Activated gamma-delta T cell treated with anti-CD3 and anti-CD28 coated beads, Interleukin-2, amount 50 U/mL, for 16 hours (primary cell): ENCODE measurements around the gene MAP4K1.
"Not testable (repeated sequence)": the region's sequence is repeated elsewhere in the genome, so short reads cannot be mapped to it uniquely, and the experiment has no call there.

Experiments
- DNase-seq: peaks from one replicate; pipeline ENCODE4 v3.0.0-alpha.2; 2020; ENCODE audit warnings: low read depth

The MAP4K1 gene

DNA sequence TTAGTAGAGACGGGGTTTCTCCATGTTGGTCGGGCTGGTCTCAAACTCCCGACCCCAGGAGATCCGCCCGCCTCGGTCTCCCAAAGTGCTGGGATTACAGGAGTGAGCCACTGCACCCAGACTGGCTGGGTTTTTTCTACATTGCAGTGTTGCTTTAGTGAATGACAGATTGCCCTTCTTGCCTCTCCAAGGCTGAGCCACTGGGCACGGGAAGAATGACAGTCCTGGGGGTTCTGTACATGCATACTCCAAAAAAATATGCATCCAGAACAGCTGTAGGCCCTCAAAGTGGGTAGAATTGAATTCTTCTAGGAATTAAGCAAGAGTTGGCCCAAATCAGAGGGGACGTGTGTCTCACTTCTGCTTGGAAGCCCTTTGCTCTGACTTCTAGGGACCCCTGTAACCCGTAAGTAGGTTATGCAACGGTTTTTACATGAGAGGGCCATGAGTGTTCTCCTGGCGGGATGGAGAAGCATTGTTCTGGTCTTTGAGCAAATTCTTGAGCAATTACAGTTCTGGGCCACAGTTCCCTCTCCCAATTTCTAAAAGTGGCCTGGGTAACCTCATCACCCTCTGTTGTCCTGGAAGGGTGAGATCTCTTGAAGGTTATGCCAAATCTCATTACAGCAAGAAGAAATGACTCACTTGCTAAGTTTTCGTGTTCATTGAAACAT lies 33.3 kb upstream of the MAP4K1 start:
- no peak for DNase-seq

DNA sequence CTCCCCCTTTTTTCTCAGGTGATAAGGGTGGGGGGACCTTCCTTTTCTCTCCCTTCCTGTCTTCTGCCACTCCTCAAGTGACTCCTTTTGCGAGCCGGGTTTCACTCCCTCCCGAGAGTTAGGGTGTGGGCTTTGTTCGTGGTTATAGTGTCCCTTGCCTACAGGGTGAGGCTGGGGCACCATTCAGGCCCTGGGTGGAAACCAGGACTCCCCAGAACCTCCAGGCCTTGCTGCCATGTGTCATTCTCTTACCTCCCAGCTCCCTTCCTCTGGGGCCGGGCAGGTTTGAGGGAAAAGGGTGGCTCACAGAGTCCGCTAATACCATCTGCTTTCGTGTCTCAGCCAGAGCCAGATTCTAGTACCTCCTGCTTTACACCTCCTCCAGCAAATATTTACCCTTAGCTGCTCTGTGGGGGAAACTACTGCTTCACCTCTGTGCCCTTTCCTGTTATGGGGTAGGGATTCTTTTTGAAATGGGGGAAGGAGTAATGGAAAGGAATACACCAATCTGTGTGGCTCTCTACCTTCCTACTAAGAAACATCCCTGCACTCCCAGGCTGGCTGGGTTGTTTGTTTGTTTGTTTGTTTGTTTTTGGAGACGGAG lies 32.5 kb upstream of the MAP4K1 start:
- DNase-seq = no peak

DNA sequence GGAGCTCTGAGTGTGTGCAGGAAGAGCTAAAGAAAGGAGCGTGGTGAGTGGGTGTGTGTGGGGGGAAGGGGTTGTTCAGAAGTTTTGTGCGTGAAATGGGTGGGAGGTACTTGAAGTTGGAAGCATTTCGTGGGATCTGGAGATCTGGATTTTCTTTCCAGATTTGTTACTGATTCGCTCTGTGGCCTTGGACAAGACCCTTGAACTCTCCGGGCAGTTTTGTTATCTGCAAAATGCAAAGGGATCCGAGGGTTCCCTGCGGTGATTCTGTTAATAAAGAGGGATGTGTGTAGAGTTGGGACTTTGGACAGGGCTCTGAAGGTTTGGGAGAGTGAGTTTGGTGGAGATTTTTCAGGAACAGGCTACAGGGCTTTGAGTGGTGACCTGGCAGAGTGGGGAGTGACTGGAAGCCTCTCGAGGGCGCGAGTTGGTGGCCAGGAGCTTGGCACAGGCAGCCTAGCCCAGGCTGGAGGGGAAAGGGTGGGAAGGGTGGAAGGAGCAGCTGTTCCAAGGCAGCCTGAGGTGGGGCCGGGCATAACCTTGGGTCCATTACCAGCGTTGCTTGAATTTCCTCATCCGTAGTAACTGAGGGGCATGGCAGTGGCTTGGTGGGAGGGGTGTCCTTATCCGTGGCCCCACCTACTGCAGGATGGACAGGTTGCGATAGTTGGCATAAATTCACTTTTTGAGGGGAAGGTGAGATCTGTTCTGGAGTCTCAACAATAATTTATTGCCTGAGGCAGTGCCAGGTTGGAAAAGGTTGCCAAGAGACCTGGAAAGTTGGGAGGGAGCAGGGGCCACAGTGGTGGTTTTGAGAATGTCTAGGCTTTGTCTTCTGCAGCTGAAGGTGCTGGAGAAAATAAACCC lies 31.8 kb upstream of the MAP4K1 start:
- DNase-seq = no peak

DNA sequence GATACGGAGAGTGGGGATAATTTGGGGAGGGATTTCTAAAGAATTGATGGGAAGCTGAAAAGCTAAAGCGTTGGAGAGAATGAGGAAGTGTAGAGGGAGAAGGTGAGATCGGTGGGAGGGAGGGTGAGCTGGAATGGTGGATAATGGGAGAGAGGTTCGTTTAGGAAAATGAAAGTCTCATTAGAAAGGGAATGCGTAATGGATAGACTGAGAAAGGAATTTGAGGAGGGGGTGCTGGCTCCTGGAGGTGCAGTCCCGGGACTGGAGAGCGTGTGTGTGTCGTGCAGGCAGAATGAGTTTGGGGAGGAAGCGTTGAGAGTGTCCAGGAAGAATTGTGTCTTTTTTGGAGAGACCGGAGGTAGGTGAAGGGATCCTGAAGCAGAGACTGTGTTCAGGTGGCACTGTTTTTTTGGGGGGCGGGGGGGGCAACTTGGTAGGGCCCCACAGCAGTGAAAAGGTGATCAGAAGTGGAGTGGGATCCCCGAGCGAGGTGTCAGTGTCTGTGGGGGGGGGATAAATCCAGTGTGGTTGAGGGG lies 31.1 kb upstream of the MAP4K1 start:
- no peak for DNase-seq

DNA sequence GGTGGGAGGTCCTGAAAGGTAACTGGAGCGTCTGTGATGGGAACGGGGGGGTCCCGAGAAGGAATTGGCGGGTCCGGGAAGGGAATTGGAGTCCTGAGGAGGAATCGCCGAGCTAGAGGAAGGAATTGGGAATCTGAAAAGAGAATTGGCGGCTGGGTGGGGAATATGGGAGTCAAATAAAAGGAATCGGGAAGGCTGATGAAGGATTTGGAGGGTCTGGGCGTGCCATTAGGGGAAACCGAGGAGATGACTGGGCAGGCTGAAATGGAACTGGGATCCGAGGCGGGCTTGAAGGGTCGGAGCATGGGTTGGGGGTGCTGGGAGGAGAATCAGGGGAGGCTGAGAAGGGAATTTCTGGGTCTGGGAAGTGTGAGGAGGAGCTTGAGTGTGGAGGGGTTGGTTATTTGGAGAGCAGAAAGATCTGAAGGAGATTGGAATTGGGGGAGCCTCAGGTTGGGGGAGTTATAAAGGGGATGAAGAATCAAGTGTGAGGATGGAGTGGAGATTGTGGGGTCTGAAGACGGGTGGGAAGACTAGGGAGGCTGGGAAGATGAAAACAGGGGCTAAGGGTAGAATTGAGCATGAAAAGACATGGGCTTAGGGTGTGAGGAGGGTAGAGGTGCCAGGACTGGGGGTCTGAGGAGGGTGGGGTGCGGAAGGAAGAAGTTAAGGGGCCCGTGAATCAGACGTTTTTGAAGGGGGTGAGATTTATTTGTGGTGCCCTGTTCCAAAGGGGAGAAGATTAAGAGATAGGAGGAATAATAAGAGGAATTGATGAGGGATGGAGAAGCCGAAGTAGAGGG lies 30.4 kb upstream of the MAP4K1 start:
- DNase-seq = no peak

DNA sequence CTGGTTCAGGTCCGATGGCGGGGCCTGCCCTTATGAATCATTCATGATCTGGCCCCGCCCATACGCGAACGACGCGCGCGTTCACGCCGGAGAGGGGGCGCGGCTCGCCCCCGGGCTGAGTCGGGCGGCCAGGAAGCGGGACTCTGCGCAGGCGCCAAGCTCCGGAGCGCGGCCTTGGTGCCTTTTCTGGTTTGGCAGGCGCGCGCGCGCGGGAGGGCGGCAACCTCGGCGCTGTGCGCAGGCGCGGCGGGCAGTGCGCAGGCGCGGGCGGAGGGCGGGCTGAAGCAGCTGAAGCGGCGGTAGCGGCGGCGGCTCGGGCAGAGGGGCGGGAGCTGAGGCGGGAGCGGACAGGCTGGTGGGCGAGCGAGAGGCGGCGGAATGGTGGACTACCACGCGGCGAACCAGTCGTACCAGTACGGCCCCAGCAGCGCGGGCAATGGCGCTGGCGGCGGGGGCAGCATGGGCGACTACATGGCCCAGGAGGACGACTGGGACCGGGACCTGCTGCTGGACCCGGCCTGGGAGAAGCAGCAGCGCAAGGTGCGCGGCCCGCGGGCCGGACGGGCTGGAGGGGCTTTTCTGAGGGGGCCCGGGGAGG lies 29.7 kb upstream of the MAP4K1 start, which contains the start of gene ACTN4:
Gene ACTN4, plus strand, starts transcription at position 282 of the 598 bp plus-strand sequence. Its CDS starts 97 bp downstream, at position 379.
- peak; percentile 100 for DNase-seq

DNA sequence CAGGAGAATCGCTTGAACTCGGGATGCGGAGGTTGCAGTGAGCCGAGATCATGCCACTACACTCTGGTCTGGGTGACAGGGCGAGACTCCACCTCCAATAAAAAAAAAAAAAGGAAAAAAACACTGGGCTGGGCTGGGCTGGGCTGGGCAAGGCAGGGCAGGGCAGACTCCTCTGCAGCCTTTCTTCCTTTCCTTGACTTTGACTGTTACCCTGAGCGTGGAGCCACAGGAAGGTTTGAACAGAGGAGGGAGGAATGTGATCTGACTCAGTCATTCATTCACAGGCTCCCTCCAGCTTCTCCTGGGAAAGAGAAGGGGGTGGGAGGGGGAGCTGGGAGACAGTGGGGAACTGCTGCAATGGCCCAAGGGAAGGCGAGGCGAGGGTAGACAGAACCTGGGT lies 27.0 kb upstream of the MAP4K1 start:
- DNase-seq = no peak

DNA sequence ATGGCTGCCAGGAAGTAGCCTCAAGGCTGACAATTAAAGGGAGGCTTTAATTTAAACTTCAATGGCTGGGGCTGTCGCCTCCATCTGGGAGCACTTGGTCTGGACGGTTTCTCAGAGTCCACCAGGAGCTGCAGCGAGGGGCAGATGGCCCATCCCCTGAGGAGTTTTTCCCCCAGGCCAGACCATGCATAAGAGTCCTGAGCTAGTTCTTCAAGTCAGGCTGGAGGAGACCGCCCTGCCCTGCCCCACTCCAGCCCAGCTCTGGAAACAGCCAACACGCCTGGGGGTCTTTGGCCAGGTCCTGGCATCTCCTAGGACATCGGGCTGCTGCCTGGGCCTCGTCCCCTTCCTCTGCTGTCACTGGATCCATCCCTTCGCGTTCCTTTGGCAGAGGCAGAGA lies 24.4 kb upstream of the MAP4K1 start:
- no peak for DNase-seq

DNA sequence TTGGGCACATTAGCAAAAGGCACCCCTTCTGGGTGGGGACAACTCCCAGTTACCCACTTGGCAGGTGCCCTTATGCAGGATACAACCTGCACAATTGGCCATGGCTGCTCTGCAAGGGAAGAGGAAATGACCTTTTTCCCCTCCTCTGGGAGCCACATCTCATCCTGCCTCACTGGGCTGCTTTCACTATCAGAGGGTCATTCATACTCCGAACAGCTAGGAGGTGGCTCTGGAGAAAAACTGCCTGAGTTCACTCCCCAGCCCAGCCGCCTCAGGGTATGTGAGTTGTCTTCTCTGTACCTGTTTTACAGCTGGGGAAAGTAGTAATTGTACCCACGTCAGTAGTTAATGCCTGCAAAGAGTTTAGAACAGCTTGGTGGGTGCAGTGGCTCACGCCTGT lies 22.6 kb upstream of the MAP4K1 start:
- DNase-seq = no peak

DNA sequence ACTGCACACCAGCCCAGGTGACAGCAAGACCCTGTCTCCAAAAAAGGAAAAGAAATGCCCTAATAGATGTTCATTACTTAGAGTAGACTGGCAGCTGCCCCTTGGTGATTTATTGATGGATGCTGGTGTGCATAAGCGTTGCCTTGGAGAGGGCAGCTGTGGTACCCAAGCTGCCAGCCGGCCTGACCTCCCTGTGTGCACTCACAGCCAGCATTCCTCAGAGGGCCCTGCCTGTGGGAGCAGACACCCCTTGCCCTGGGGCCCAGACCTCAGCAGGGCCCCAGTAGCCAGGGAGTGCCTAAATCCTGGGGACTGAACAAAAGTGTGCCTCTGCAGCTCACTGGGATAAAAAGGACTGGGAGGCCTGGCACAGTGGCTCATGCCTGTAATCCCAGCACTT lies 21.9 kb upstream of the MAP4K1 start:
- DNase-seq = no peak

DNA sequence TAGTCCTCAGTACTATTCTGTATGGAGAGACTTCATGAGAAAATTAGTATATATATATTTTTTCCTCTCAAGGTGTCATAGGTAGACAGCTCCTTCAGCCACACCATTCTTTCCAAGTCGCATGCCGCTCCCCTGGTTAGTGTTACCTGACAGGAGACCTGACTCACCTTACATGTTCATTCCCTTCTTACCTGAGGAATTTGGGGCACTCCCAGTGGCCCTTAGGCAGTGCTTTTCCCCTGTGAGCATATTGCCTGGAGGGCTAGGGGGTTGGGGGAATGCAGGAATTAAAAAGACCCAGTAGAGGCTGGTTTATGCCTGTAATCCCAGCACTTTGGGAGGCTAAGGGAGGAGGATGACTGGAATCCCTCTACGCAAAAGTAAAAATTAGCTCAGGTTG lies 20.7 kb upstream of the MAP4K1 start:
- no peak for DNase-seq

DNA sequence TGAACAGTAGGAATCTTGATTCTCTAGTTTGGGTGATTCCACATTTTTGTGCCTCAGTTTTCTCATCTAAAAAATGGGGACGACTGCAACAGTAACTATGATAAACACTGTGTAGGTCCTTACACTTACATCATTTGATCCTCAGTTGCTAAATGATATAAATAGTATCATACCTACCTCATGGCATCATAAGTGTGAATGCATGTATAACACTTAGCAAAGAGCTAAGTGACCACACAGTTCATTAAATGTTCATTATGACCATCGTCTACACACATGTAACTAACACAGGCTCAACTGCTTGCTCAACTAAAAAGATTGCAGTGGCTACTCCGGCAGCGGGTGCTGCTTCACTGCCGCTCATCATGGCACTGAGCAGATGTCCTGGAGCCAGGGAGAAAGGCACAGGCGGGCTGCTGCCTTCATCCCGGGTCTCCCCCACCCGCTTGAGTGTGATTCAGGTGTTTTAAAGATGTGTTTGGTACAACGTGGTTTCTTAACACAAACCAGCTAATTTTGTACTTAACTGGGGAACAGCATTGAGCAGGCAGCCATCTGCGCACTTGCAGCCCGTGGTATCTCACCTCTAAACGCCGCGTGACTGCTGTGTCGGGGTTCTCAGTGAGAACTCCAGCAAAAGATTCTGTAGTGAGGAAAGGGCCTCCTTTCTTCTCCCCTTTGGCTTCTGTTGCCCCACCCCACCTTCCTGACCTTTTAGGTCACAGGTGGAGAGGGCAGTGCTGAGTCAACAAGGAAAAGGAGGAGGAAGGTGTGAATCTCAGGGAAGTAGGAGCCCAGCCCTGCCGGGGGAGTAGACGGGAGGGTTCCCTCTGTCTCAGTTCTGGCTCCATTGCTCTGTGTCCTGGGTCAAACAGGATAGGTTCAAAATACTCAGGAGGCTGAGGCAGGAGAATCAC lies 18.0 kb upstream of the MAP4K1 start:
- no peak for DNase-seq

DNA sequence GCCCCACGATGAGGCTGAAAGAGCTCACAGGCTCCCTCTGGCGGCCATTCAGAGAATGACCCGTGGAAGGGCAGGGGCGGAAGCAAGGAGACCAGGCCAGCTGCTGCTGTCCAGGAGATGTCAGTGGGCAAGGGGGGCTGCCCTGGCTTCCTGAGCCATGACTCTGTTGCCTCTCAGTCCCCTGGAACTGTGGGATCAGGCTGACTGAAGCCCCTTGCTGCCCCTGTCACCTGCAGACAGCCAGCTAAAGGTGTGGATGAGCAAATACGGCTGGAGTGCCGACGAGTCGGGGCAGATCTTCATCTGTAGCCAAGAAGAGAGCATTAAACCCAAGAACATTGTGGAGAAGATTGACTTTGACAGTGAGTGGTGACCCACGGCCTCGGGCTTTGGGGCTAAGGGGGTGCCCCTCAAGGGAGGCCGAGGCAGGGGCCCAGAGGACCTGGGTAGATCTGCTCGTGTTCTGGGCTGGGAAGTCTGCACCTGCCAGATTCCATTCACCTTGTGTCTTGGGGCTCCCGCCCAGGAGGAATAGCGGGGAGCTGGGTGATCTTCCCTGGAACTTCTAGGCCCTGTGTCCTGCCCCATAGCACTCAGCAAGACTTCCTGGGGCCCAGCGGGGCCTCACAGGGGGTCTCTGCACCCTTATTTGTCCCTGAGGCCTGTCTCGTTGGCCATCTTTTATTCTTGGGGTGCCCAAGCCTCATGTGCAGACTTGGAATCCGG lies 17.2 kb upstream of the MAP4K1 start:
- DNase-seq = peak; percentile 57

DNA sequence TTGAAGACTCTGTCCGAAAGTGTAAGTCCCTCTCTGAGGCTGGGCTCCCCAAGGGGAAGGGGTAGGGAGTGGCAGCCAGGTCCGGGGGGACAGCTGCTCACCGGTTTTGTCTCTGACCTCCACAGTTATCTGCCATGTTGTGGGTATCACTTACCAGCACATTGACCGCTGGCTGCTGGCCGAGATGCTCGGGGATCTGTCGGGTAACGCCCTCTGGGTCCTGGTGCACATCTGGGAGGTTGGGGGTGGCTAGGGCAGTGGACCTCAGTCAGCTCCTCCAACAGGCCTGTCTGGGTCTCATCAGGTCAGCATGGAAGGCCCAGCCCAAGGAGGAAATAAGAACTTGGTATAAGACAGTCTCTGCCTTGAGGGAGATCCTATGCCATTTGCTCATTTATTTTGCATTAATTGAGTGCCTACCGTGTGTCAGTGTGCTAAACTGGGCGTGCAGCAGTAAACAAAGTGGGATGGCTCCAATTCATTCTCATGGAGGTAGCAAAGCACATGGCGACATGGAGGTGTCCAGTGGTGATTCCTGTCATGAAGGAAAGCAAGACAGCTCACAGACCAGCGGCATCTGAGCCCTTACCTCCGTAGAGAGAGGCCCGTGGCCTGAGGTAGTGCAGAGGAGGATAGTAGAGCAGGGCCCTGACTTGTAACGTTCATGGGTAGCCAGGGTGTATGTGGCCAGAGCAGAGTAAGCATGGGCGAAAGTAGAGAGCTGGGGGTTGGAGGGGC lies 14.9 kb upstream of the MAP4K1 start:
- no peak for DNase-seq

DNA sequence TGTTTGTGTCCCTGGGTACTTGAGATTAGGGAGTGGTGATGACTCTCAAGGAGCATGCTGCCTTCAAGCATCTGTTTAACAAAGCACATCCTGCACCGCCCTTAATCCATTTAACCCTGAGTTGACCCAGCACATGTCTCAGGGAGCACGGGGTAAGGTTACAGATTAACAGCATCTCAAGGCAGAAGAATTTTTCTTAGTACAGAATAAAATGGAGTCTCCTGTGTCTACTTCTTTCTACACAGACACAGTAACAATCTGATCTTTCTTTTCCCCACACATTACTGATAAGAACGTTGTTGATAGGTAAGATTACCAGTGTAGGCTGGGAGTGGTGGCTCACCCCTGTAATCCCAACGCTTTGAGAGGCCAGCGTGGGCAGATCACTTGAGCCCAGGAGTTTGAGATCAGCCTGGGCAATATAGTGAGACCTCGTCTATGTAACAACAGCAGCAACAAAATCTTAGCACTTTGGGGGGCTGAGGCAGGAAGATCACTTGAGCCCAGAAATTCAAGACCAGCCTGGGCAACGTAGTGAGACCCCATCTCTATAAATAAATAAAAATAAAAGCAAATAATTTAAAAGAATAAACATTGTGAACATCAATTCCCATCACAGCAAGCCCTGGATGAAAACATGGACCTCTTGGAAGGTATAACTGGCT lies 14.2 kb upstream of the MAP4K1 start:
- DNase-seq = not testable (repeated sequence)

DNA sequence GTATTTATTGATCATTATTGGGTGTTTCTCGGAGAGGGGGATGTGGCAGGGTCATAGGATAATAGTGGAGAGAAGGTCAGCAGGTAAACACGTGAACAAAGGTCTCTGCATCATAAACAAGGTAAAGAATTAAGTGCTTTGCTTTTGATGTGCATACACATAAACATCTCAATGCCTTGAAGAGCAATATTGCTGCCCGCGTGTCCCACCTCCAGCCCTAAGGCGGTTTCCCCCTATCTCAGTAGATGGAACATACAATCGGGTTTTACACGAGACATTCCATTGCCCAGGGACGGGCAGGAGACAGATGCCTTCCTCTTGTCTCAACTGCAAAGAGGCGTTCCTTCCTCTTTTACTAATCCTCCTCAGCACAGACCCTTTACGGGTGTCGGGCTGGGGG lies 13.5 kb upstream of the MAP4K1 start:
- DNase-seq = not testable (repeated sequence)

DNA sequence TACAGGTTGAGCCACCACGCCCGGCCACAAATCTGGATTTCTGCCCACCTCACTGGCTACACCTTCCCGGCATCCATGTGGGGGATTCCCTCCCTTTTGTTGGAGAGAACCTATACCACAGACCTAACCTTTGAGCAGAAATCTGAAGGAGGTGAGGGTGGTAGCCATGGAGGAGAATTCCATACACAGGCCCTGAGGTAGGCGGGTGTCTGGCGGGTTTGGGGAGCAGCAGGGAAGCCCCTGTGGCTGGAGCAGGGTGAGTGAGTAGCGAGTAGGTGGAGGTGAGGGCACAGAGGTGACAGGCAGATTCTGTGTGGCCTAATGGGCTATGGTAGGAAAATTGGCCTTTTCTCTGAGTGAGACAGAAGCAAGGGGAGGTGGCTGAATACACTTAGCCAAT lies 11.8 kb upstream of the MAP4K1 start:
- no peak for DNase-seq

DNA sequence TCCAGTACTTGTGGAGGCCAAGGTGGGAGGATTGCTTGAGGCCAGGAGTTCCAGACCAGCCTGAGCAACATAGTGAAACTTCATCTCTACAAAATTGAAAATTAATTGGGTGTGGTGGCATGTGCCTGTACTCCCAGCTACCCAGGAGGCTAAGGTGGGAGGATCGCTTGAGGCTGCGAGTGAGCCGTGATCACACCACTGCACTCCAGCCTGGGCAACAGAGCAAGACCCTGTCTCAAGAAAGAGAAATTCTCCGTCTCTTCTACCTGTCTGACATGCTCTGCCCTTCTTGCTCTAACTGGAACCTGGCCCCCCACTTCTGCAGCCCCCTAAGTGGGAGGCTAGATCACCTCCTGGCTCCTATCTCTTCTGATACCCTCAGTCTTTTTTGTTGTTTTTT lies 8.6 kb upstream of the MAP4K1 start:
- DNase-seq = no peak

DNA sequence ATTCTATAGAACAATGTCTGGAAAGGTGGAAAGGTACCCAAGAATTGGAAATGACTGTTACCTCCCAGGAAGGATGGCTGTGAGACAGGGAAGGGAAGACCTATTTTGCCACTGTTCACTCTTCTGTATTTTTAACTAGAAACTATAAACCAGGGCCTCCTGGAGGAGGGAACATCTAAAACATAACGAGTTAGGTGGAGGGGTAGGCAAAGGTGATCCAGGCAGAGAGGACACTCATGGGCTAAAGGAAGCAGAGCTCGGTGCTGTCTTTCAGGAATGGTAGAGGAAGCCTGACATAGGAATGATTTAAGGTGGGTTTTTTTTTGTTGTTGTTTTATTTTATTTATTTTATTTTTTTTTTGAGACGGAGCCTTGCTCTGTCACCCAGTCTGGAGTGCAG lies 7.1 kb upstream of the MAP4K1 start:
- DNase-seq = no peak
